GM19023 (cell line): Measurements from ENCODE around the gene PHACTR1.

ENCODE experiments used
- ATAC-seq: cut with Tn5 transposase; IDR thresholded peaks from one replicate; pipeline ENCODE4 v1.9.1; 2021; ENCODE audit warnings: mild to moderate bottlenecking, moderate library complexity; ENCODE audit not compliant: unreplicated experiment

The PHACTR1 gene

DNA sequence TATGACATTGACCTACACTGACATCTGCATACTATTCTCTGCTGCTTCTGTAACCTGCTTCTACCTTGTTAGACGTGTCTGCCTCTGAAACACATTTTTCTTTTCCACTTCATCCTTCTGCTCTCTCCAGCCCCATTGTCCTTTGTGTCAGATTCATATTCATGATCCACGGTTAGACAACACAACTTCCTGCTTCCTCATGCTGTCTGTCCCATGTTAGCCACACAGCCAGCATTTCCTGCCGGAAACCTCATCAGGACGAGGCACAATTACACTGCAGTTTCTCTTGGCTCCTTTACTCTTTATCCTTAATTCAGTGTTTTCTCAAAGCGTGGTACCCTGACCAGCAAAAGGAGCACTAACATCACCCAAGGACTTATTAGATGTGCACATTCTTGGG is 461.5 kb downstream of the PHACTR1 start:
- no peak for ATAC-seq

DNA sequence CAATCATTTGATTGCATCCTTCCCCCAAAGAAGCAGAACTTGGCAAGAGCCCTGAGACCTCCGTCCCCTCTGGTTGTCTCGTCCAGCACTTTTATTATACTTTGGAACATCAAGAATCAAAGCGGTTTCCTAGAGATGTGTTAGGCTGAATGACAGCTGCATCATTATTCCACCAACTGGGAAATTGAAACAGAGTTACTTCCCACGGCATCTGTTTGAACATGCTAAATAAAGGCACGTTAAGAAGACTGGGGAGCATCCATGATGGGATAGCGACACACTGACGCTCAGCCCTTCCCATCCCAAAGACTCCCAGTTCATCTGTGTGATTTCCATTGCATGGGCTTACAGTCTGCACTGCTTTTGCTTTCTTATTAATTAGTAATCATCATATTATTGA is 464.0 kb downstream of the PHACTR1 start:
- no peak for ATAC-seq

DNA sequence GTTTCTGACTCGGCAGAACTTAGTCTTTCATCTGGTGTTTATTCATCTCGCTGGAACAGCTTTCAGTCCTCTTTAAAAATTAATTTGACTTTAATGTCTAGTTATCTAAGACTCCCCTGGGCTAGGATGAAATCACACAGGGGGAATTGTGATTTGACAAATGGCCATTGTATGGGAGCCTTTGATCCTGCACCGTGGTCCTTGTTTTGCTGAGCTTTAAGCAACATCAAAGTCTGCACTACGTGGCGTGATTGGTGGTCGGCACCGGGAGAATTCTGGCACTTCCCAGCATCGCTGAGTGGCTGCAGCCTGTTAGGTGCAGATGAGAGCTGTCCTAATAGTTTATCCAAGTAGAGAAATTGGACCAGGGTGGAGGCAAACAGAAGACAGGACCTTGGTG is 464.8 kb downstream of the PHACTR1 start:
- ATAC-seq, result no peak

DNA sequence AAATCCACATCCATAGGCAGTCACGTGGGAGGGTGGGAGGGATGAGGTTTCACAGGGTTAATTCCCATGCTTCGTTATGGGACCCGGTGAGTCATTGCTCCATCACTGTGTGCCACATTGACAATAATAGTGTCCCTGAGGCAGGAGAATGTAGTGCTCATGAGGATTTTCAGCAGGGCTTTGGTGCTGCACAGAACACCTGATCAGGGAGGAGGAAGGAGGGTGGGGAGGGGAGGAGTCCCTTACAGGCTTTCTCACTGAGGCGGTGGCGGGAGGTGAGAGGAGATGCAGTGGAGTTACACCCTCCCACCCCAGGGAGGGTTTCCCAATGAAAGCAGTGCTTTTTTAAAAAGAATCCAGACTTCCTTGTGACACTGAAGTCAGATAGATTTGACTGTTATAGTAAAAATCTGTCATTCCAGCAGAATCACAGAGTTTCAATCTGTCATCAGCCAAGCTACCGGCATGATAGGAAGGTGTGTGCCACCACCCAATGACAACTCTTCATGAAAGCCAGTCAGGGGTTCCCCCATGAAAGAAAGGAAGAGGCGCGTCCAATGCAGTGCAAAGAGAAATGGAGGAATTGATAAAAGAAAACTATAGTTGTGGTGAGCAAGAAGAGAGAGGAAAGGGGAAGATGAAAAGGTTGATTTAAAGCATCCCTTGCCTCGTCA is 467.0 kb downstream of the PHACTR1 start:
- ATAC-seq, result no peak

DNA sequence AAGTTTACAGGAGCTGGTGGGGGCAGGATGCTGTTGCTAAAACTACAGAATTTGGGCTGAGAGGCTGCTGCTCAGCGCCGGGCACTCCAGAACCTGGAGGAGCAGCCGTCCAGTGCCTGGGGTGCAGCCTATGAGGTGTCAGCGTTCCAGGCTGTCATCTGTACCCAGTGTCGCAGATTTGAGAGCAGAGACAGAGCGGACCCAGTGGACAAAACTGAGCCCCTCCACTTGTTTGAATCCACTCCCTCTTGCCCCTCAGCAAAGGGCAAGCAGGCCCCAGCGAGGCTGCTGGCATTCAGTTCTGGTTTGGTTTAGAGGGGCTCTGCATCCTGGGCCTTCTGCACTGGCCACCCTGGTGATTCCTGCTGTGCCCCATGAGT is 467.5 kb downstream of the PHACTR1 start:
- ATAC-seq, result no peak

DNA sequence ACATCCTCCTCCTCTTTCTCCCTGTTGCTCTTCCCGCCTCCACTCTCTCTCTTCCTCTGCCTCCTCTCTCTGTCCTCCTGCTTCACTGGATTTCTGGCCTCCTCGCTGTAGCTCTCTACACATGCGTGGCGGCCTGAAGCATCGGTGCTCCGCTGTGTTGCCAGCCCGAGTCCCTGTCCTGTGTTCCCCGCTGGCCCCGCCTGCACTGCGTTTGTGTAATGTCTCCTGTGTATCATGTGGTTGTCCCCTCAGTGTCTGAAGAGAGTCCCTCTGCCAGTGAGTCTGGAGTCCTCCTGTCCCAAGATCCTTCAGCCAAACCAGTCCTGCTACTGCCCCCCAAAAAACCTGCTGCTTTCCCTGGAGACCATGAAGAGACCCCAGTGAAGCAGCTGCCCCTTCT is 468.0 kb downstream of the PHACTR1 start:
- ATAC-seq, result no peak

DNA sequence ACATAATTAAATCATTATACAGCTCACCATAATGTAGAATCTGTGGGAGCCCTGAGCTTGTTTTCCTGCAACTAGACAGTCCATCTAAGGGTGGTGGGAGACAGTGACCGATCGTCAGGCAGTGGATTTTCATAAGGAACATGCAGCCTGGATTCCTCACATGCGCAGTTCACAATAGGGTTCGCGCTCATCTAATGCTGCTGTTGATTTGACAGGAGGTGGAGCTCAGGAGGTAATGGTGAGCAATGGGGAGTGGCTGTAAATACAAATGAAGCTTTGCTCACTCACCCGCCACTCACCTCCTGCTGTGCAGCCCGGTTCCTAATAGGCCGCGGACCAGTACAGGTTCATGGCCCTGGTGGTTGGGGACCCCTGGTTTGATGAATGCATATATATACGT is 470.3 kb downstream of the PHACTR1 start:
- no peak for ATAC-seq

DNA sequence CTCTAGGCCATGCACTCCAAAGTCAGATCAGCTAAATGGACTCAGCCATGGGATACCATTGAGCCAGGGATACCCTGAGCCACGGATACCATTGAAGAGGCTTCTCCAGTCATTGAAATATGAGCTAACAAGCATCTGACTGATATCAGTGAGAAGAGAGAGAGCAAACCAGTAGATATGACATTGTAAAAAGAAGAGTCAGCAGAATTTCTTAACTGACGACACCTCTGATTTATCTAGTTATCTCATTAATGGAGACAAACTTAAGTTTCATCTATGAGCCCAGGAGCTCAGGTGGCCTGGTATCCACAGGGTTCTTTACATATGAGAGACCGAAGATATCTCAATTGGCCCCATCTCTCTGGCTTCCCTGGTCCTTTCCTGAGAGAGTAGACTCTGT is 471.1 kb downstream of the PHACTR1 start:
- no peak for ATAC-seq

DNA sequence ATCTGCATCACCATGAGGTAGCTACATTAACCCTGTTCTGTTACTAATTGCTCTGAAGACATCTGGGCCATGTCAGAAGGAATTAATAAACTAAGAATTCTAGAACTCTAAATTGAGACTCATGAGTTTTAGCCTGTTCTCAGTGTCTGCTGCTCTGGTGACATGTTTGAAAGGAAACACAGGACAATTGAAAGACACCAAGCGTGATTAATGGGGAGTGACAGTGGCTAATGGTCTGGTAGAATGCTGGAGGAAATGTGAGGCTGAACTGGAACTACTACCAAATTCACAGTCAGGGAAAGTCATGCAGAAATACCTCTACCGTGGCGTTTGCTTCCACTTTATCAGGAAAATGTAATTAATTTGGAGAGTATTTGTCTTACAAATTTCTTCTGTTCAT is 471.7 kb downstream of the PHACTR1 start:
- ATAC-seq, result no peak

DNA sequence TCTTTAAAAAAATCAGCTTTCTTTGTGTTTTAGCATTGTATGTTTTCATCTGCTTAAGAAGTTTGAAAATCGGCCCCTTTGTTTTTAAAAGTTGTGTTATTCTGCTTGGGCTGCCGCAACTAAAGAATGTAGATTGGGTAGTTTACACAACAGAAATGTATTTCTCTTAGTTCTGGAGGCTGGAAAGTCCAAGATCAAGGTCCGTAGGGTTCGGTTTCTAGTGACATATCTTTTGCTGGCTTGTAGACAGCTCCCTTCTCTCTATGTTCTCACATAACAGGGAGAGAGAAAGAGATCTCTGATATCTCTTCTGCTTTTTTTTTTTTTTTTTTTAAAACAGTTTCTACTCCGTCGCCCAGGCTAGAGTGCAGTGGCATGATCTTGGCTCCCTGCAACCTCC is 473.1 kb downstream of the PHACTR1 start:
- ATAC-seq, result no peak

DNA sequence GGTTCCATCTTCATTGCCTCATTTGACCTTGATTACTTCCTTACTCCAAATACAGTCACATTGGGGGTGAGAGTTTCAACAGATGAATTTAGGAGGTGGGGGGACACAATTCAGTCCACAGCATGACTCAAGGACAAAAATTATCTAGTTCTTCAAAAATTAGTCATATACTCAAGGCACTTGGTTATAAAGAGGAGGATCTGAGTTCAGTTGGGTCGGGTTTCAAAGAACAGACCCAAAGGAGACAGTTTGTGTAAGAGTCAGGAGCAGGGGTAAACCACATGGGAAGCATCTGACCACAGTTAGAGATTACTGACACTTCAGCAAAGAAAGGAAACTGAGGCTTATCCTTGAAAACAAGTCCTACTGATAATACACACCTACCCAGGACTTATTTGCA is 473.8 kb downstream of the PHACTR1 start:
- no peak for ATAC-seq

DNA sequence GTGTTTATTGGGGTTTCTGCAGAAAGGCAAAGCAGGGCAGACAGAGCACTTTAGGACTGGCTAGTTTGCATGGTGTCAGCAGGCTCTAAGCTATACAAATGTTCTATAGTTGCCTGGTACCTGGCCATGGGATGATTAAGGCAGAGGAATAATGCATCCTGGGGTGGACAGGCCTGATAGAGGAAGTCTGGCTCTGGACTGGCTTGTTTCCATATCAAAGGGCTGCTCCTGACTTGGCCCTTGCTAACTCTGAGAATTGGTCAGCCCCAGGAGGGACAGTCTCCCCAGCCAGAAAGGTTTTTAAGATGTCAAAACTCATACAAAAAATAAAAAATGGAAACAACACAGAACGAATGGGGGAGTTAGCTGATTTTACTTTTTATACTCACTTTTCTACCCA is 474.9 kb downstream of the PHACTR1 start:
- ATAC-seq, result no peak

DNA sequence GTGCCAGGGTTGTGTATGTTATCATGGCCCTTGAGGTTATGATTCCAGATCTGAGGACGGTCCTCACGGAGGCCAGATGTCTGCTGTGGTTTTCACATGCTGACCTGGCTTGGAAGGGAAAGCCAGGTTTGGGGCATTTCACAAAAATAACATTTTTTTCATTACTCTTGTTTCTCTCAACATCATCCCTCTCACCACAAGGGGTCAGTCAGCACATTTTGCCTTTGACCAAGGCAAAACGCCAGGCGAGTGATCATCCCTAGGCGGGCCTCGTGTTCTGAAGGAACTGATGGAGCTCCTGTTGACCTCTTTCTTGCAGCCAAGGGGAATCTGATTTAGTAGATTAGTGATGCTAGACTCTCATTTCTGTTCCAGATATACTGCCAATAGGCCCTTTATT is 478.3 kb downstream of the PHACTR1 start:
- ATAC-seq, result peak; percentile 52

DNA sequence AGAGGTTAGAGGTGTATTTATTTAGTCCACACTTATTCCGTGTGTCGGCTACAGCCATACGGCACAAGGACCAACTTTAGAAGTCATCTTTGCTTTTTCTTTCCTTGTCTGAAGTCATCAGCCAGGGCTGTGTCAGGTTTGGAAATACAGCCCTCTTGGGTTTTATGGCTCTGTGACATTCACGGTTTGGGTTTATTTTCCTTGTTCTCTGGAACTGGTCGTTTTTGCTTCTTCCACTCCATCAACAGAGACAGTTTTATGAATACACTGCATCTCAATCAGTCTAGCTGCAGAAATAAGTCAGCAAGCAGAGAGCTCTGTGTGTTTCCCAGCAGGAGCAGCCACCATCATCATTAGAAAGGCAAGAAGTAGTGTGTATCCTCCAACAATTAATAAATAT is 479.2 kb downstream of the PHACTR1 start:
- no peak for ATAC-seq

DNA sequence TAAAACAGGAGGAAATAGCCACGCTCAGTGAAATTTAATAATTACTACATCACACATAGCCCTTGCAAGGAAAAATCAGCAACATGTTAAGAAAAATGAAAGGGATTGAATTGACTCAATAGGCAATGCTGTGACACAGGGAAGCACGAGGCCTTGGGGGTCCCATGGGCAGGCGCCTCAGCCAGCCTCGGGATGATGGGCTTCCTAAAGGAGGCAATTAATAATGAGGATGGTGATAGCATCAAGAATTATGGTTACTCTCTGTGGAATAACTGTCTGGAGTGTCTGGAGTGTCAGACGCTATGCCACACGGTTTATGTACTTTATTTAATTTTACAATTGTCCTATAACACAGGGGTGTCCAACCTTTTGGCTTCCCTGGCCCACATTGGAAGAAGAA is 481.6 kb downstream of the PHACTR1 start:
- no peak for ATAC-seq

DNA sequence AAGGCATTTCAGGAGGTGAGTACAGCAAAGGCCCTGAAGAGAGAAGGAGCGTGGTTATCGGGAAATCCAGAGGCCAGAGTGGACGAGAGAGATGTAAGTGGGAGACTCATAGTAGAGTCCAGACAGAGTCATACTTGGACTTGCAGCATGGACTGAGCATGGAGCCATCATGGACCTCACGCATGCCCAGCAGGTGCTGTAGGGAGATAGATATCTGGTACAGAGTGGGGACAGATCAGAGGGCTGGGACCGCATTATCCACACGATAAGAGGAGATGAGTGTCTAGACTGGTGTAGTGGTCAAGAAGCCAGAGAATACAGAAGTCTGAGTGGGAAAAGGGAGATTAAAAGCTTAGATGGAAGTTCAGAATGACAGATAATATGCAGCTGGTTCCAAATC is 484.8 kb downstream of the PHACTR1 start:
- ATAC-seq, result no peak

DNA sequence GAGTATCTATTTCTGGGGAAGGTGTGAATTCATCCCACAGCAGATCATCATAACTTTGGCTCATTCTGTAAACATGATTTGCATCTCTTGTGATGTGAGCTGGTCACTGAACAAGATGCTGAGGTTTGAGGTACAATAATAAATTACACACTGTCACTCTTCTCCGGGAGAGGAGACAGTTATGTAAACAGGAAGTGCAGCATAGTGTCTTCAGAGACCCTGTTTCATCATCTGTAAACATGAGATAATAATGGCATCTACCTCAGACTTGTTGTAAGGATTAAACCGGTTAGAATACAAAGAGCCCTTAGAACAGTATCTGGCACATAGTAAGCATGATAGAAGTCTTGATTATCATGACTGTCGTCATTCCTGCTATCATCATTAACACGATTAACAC is 486.6 kb downstream of the PHACTR1 start:
- ATAC-seq, result no peak

DNA sequence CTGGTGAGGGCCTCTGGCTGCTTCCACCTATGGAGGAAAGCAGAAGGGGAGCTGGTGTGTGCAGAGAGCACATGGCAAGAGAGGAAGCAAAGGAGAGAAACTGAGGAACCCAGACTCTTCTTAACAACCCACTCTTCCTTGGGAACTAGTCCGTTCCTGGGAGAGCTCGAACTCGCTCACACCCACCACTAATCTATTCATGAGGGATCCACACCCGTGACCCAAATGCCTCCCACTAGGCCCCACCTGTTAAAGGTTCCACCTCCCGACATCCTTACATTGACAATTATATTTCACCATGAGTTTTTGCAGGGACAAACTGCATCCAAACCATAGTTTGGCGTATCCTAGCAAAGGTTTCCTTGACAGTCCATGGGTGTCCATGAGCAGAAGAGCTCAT is 488.5 kb downstream of the PHACTR1 start:
- ATAC-seq, result no peak

DNA sequence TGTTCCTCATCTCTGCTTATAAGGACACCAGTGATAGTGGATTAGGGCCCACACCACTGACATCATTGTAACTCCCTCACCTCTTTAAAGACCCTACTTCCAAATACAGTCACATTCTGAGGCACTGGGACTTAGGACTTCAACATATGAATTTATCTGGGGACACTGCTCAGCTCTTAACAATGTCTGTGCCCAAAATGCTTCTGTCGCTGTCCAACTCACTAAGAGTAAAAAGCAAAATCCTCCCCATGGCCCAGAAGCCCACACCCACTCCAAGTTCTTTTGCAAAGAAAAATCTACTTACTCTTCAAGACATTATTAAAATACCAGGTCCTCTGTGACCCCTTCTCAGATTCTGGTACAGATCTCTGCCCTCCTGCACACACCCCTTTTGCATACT is 495.5 kb downstream of the PHACTR1 start:
- ATAC-seq, result no peak

DNA sequence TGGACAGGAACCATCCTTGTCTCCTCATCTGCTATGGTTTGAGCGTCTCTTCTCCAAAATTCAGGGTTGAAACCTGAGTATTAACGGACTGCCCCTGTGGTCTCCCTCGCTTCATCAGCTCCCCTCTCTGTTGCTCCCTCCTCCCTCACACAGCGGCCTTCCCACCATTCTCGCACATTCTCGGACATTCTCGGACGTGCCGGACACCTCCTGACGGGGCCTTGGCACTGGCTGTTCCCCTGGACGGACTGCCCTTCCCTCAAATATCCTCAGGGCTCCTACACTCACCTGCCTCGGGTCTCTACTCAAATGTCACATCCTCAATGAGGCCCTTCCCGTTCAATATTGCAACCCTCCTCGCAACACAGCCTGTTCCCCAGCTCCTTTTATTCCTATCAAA is 496.0 kb downstream of the PHACTR1 start:
- ATAC-seq, result no peak

DNA sequence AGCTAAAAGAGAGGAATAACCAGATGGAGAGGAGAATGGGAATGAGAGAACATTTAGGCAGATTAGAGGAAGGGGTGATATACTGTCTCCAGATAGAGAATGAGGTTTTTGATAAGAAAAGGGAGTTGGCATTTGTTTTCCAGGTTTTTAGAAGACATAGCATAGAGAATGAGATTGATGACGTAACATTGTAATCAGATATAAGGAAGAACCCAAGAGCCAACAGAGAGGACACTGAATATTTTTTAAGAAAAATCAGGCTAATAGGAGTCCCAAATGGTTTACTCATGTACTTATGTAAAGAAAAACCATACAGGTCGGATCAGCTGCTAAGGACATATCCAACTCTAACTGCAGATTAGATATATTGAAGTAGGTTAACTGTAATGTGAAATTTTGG is 498.8 kb downstream of the PHACTR1 start:
- ATAC-seq, result no peak

DNA sequence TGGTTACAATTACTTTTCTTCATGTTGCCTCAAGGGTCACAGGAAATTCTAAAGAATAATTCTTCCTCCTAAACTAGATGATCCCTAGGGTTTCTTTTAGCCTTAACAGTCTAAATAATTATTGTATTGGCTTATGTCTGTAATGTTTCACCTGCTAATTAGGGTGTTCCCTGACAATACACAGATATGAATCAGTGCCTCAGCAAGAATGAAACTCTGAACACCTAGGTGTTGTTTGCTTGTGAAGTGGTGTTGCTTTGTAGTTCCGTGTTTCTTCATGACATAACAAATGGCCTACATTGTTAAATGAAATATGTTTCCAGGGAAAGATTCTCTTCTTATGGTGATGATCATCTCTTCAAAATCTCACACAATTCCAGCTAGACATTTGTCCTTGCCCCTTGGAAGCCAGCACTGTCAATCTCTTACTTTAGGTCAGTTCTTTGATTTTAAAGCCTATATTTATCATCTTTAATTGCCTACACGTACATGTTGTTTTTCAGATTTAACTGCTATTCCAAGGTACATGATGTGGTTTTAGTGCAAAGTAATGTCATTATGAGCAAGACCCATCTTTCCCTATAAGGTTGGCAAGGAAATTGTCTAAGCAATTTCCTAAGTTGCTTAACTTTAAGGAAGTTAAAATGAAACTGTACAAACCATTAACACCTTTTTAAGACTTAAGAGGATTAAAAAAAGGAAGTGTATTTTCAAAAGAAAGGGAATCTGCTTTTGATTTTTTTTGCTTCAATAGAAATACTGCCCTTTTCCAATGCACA is 499.9 kb downstream of the PHACTR1 start:
- ATAC-seq, result no peak
